Heart right ventricle (tissue), 16 donors: ENCODE results near the gene NIN. TPM values are rescaled to one million over a fixed set of nuclear protein-coding genes. Genes with fewer than 3 reads are reported as not detected.

Source experiments
- ATAC-seq, 8 donors: fragments of 200-7000 bp; cut with Tn5 transposase; one replicate each; pipeline ENCODE4 v1.9.1; 2020; ENCODE audit warnings: mild to moderate bottlenecking in 8 of 8, moderate library complexity in 8 of 8, moderate number of reproducible peaks in 1 of 8
- DNase-seq, 2 donors: peaks; one replicate each; pipeline ENCODE4 v3.0.0-alpha.2; 2020
- H3K27ac ChIP-seq, 10 donors: fragments of 200-600 bp; sonication (generic) in 2 of 10; one replicate each; pipeline versions ENCODE4 v1.5.0 to v1.8.0; 2020 to 2022; ENCODE audit warnings: mild to moderate bottlenecking in 3 of 10
- H3K27me3 ChIP-seq, 7 donors: fragments of 200-600 bp; one replicate each; pipeline ENCODE4 v1.8.0; 2021 to 2022; ENCODE audit warnings: mild to moderate bottlenecking in 2 of 7
- H3K36me3 ChIP-seq, 9 donors: fragments of 200-600 bp; sonication (generic) in 1 of 9; one replicate each; pipeline versions ENCODE4 v1.5.0 to v1.8.0; 2020 to 2022; ENCODE audit warnings: mild to moderate bottlenecking in 2 of 9
- H3K4me1 ChIP-seq, 9 donors: fragments of 200-600 bp; sonication (generic) in 1 of 9; one replicate each; pipeline versions ENCODE4 v1.5.0 to v1.8.0; 2020 to 2022; ENCODE audit warnings: mild to moderate bottlenecking in 4 of 9
- H3K4me3 ChIP-seq, 10 donors: fragments of 200-600 bp; sonication (generic) in 2 of 10; one replicate each; pipeline versions ENCODE4 v1.5.0 to v1.8.0; 2020 to 2022; ENCODE audit warnings: mild to moderate bottlenecking in 7 of 10, moderate library complexity in 2 of 10
- H3K9me3 ChIP-seq, 11 donors: fragments of 200-600 bp in 10 of 11; sonication (generic) in 2 of 11; one replicate each; pipeline versions ENCODE4 v1.5.0 to v1.8.0; 2013 to 2022; ENCODE audit warnings: mild to moderate bottlenecking in 2 of 11, control low read depth in 1 of 11, moderate library complexity in 1 of 11
- CTCF ChIP-seq, 9 donors: fragments of 200-600 bp; sonication (generic) in 2 of 9; IDR thresholded peaks; one replicate each; pipeline versions ENCODE4 v1.5.0 to v1.8.0; 2021 to 2022; ENCODE audit warnings: antibody characterized with exemption in 9 of 9, mild to moderate bottlenecking in 5 of 9, moderate library complexity in 1 of 9
- WGBS, 2 donors: extraction: QIAGEN DNeasy Blood & Tissue Kit; methylation state at CpG; one replicate each; pipeline ENCODE4 v1.1.7; 2013; ENCODE audit warnings: inconsistent platforms in 1 of 2; 5-methylcytosine and 5-hydroxymethylcytosine counted together
- intact Hi-C, 10 donors: fragments of 100-400 bp; cut with DNase I; formaldehyde crosslinking; loops; one replicate each; pipeline versions ENCODE4 v1.11.1 to v1.14.2; 2022
- polyA plus RNA-seq, 2 donors: library from polyadenylated mRNA; stranded (reverse); fragments of 200-250 nt; gene quantifications; one replicate each; pipeline ENCODE4 v1.2.3, GENCODE V29; 2013
- total RNA-seq, 10 donors: library from RNA; stranded (reverse); fragmentation: NEBNext Ultra II Directional in 3 of 10; extraction: Animal tissue kit (Norgen Biotek cat#: 25700) in 3 of 10; gene quantifications; one replicate each; pipeline versions ENCODE4 v1.2.1 to v1.2.4, GENCODE V29; 2021 to 2023
- donor health status: Arrhythmogenic right ventricular cardiomyopathy.
- donor health status: ischemic (EF 13 %, LVEDD 7.1; RV severe dilation, severe dysfunction).
- donor health status: healthy with polysubstance abuse.
- donor health status: DM: no; HTN: yes; CAD: no.
- donor health status: DM: no; HTN: no; CAD: no.
- donor health status: ischemic (EF 25% LVEDD 6.9; RV normal size, moderate dysfunction).
- donor health status: ischemic (EF 25% LVEDD 5.7; RV mildly dilated, moderate dysfunction).
- donor health status: healthy.
- donor health status: DM: yes; HTN: yes; CAD: no.
- donor health status: Ischemic cardiomyopathy.
- donor health status: ischemic (EF 35%, LVEDD 5.7; RV mildly dilated, moderate dysfunction).
- donor health status: nonischemic (EF 11% LVEDD 7.7; RV severe dilation, severe dysfunction).
- donor health status: DM: yes; HTN: yes; CAD: no.
- donor health status: PGD.
- donor health status: ischemic (EF 29% LVEDD 5.4; RV normal size, mild dysfunction).
- donor health status: nonischemic (EF 23%, LVEDD 6.1; RV moderate dilation, normal function).

Gene NIN
- total and polyA plus RNA-seq, 12 donors, result 4.0 to 38.7 (median 25.1) TPM

- Histone ChIP-seq H3K27me3 (no peaks in the 10 kb centered on the region), H3K9me3 (no peaks in the 10 kb centered on the region), H3K36me3 (peaks cover 0 to 8% (median 0%) of the 10 kb centered on the region in 9 donors), H3K4me3 (peak overlapping the region; percentile 75 to 99 (median 92)), H3K27ac (peak overlapping the region; percentile 81 to 99 (median 94)), H3K4me1 (peaks cover 0 to 50% (median 21%) of the 10 kb centered on the region in 9 donors)
- ATAC-seq, result peak; percentile 55 to 69 (median 64)
- 1% methylated on average over 82 to 93 of the region's 93 CpGs for WGBS, 2 donors
- DNase-seq, result peak; percentile 52 to 60
- no peak for TF ChIP-seq CTCF (IDR thresholded peaks at IDR 0.05)
- intact Hi-C loops, result loop anchor here in 1 of 10 donors (5.0 kb wide), 1 partner anchor 38 kb away; no protein-coding TSS in a partner anchor
Measured at GRCh38 chr14:50830044-50830931, 674 bp downstream of the NIN start.

- peak overlapping the region in 8 of 10 donors; percentile 81 to 98 (median 92) for H3K27ac ChIP-seq
- peak in 4 of 8 donors; percentile 3 to 9 (median 6) for ATAC-seq
- no peak for TF ChIP-seq CTCF (IDR thresholded peaks at IDR 0.05)
- peaks cover 0 to 56% (median 21%) of the 10 kb centered on the region in 9 donors for H3K4me1 ChIP-seq
- no peaks in the 10 kb centered on the region for H3K27me3 ChIP-seq
- intact Hi-C loops, result loop anchor here in 3 of 10 donors (5.0 kb wide), 2 partner anchors 37 to 42 kb away; no protein-coding TSS in a partner anchor
- no peaks in the 10 kb centered on the region for H3K9me3 ChIP-seq
- peak overlapping the region; percentile 75 to 99 (median 92) for H3K4me3 ChIP-seq
- DNase-seq, result no peak
- peaks cover 0 to 8% (median 0%) of the 10 kb centered on the region in 9 donors for H3K36me3 ChIP-seq
- WGBS, 2 donors, result 17 to 18% methylated on average over 14 of the region's 14 CpGs
Measured at GRCh38 chr14:50829489-50830043, 1.4 kb downstream of the NIN start.

- peaks cover 0 to 62% (median 22%) of the 10 kb centered on the region in 9 donors for H3K4me1 ChIP-seq
- no peaks in the 10 kb centered on the region for H3K27me3 ChIP-seq
- 69 to 71% methylated on average over 10 of the region's 10 CpGs for WGBS, 2 donors
- no peak for ATAC-seq
- H3K4me3 ChIP-seq, result peak overlapping the region in 6 of 10 donors; percentile 88 to 99 (median 92)
- peak overlapping the region in 1 of 10 donors; percentile 94 for H3K27ac ChIP-seq
- intact Hi-C loops, result loop anchor here in 2 of 10 donors (5.0 kb wide), 2 partner anchors 37 to 42 kb away; no protein-coding TSS in a partner anchor
- no peaks in the 10 kb centered on the region for H3K9me3 ChIP-seq
- no peak for DNase-seq
- H3K36me3 ChIP-seq, result peaks cover 0 to 8% (median 0%) of the 10 kb centered on the region in 9 donors
- TF ChIP-seq CTCF (IDR thresholded peaks at IDR 0.05), result no peak
Measured at GRCh38 chr14:50828721-50829488, 2.1 kb downstream of the NIN start.
